Ovary (tissue), 9 donors: ENCODE data around the gene TESK2. TPM values are rescaled to one million over a fixed set of nuclear protein-coding genes. Genes with fewer than 3 reads are reported as not detected.
"Not testable (repeated sequence)": the region's sequence is repeated elsewhere in the genome, so short reads cannot be mapped to it uniquely, and the experiment has no call there.

Experiments used
- DNase-seq, 5 donors: peaks; one replicate each; pipeline ENCODE4 v3.0.0-alpha.2; 2019 to 2020
- H3K27ac ChIP-seq, 2 donors: fragments of 200-600 bp; one replicate each; pipeline versions ENCODE4 v1.5.1 to v1.8.0; 2019 to 2022
- H3K27me3 ChIP-seq: fragments of 200-600 bp; one replicate; pipeline ENCODE4 v1.8.0; 2022
- H3K36me3 ChIP-seq: fragments of 200-600 bp; sonication (generic); one replicate; pipeline ENCODE4 v1.5.1; 2019
- H3K4me1 ChIP-seq: one replicate; pipeline ENCODE4 v1.8.1; 2013; ENCODE audit warnings: mild to moderate bottlenecking, moderate library complexity; ENCODE audit not compliant: insufficient read depth
- H3K4me3 ChIP-seq: fragments of 200-600 bp; sonication (generic); one replicate; pipeline ENCODE4 v1.5.1; 2017
- H3K9me3 ChIP-seq, 2 donors: fragments of 200-600 bp in 1 of 2; sonication (generic) in 1 of 2; one replicate each; pipeline versions ENCODE4 v1.5.1 to v1.8.1; 2013 to 2019; ENCODE audit warnings: mild to moderate bottlenecking in 1 of 2, moderate library complexity in 1 of 2
- CTCF ChIP-seq, 3 donors: fragments of 450-650 bp in 2 of 3; fragments of 200-600 bp in 1 of 3; IDR thresholded peaks; one replicate each; pipeline versions ENCODE4 v1.5.1 to v1.8.0; 2016 to 2022; ENCODE audit warnings: antibody characterized with exemption in 3 of 3, mild to moderate bottlenecking in 1 of 3
- EP300 ChIP-seq: sonication (generic); formaldehyde crosslinking; IDR thresholded peaks from one replicate; pipeline ENCODE4 v1.6.1; 2017; ENCODE audit warnings: antibody characterized with exemption
- POLR2A ChIP-seq: fragments of 450-650 bp; IDR thresholded peaks from one replicate; pipeline ENCODE4 v1.6.1; 2017; ENCODE audit warnings: antibody characterized with exemption, mild to moderate bottlenecking, moderate library complexity
- WGBS, 3 donors: extraction: QIAGEN DNeasy Blood & Tissue Kit in 1 of 3; methylation state at CpG; one replicate each; pipeline versions ENCODE4 v1.1.5 to v1.1.7; 2013 to 2017; 5-methylcytosine and 5-hydroxymethylcytosine counted together
- intact Hi-C, 4 donors: fragments of 100-400 bp; cut with DNase I; formaldehyde crosslinking; loops; one replicate each; pipeline versions ENCODE4 v1.11.0 to v1.15.1; 2022 to 2023
- polyA plus RNA-seq, 2 donors: library from polyadenylated mRNA; stranded (reverse); fragments of 200-250 nt in 1 of 2; fragments of 350-450 nt in 1 of 2; fragmentation: Illumina TruSeq in 1 of 2; extraction: RNeasy Lipid Tissue Mini Kit (QIAGEN cat#74804) in 1 of 2; gene quantifications; one replicate each; pipeline ENCODE4 v1.2.3, GENCODE V29; 2013 to 2014
- total RNA-seq, 7 donors: library from RNA; depleted of rRNA in 2 of 7; stranded (reverse); fragments of >200 nt in 2 of 7; fragmentation: NEBNext Ultra II Directional in 3 of 7; extraction: Animal tissue kit (Norgen Biotek cat#: 25700) in 3 of 7; gene quantifications; one replicate each; pipeline versions ENCODE4 v1.1.0 to v1.2.4, GENCODE V29; 2016 to 2023
- donor health status: DM: no; HTN: no; CAD: no; lungs with moderate emphysema.
- donor health status: DM: no; HTN: no; CAD: no.
- donor health status: Bipolar disorder and iron deficiency.
- donor health status: DM: yes; HTN: yes; CAD: no.
- donor health status: DM: no; HTN: no; CAD: no.
- donor health status: DM: yes; HTN: yes; CAD: no.

TESK2 gene
- total and polyA plus RNA-seq, 9 donors = 6.7 to 12.5 (median 9.7) TPM

GRCh38 chr1:45516465-45516864, 25.5 kb upstream of the TESK2 start:
- no peak overlapping the region for H3K27ac ChIP-seq
- no peak for DNase-seq
- H3K27me3 ChIP-seq = no peaks in the 10 kb centered on the region
- no peaks in the 10 kb centered on the region for H3K9me3 ChIP-seq
- 80% methylated on average over 4 of the region's 4 CpGs for WGBS, 3 donors
- no peak for TF ChIP-seq CTCF (IDR thresholded peaks at IDR 0.05)
- TF ChIP-seq POLR2A = no peak
- no peak for TF ChIP-seq EP300
- intact Hi-C loops = no loop called here
- no peak overlapping the region for H3K4me3 ChIP-seq
- H3K4me1 ChIP-seq = peaks cover 12% of the 10 kb centered on the region
- no peaks in the 10 kb centered on the region for H3K36me3 ChIP-seq

- intact Hi-C loops = no loop called here
- DNase-seq = no peak
- H3K36me3 ChIP-seq = no peaks in the 10 kb centered on the region
- H3K4me1 ChIP-seq = peaks cover 12% of the 10 kb centered on the region
- H3K27me3 ChIP-seq = no peaks in the 10 kb centered on the region
- H3K9me3 ChIP-seq = no peaks in the 10 kb centered on the region
- TF ChIP-seq POLR2A (no peak), CTCF (IDR thresholded peaks at IDR 0.05) (no peak), EP300 (no peak)
- H3K4me3 ChIP-seq = no peak overlapping the region
- 42 to 51% (median 49%) methylated on average over 3 of the region's 3 CpGs for WGBS, 3 donors
- H3K27ac ChIP-seq = no peak overlapping the region
Observed at GRCh38 chr1:45516036-45516435, 25.1 kb upstream of the TESK2 start.

DNA sequence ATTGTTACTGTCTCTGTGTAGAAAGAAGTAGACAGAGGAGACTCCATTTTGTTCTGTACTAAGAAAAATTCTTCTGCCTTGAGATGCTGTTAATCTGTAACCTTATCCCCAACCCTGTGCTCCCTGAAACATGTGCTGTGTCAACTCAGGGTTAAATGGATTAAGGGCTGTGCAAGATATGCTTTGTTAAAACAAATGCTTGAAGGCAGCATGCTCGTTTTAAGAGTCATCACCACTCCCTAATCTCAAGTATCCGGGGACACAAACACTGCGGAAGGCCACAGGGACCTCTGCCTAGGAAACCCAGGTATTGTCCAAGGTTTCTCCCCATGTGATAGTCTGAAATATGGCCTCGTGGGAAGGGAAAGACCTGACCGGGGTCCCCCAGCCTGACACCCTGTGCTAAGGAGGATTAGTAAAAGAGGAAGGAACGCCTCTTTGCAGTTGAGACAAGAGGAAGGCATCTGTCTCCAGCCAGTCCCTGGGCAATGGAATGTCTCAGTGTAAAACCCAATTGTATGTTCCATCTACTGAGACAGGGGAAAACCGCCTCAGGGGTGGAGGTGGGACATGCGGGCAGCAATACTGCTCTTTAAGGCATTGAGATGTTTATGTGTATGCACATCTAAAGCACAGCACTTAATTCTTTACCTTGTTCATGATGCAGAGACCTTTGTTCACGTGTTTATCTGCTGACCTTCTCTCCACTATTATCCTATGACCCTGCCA, 22.7 kb upstream of the TESK2 start:
- H3K4me3 ChIP-seq, H3K36me3 ChIP-seq, intact Hi-C loops, DNase-seq, H3K4me1 ChIP-seq, H3K27ac ChIP-seq, H3K27me3 ChIP-seq, H3K9me3 ChIP-seq: not testable (repeated sequence)
- WGBS, 3 donors = 72 to 79% (median 73%) methylated on average over 9 of the region's 9 CpGs

DNA sequence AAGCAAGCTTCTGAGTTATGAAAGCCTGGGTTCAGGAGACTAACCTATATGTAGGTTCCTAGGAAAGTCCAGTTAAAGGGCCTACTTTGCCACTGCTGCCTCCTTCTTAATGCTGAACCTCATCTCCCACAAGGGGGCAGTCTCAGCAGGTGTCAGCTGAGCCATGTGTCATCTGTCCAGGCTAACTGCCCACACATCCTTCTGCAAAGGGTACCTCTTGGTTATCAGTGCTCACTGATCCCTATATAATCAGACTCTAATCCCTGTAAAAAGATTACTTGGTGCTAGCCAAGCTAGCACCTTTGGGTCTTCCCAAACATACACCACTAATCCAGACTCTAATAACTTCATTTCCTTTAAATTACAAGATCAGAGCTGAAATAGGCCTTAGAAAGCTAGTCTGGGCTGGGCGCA, 21.7 kb upstream of the TESK2 start:
- Histone ChIP-seq H3K9me3 (no peaks in the 10 kb centered on the region), H3K27me3 (no peaks in the 10 kb centered on the region), H3K4me3 (no peak overlapping the region), H3K27ac (no peak overlapping the region), H3K4me1 (peaks cover 6% of the 10 kb centered on the region), H3K36me3 (no peaks in the 10 kb centered on the region)
- peak in 1 of 5 donors; percentile 46 for DNase-seq
- TF ChIP-seq CTCF (IDR thresholded peaks at IDR 0.05) (peak in 1 of 3 donors; percentile 11), EP300 (no peak), POLR2A (no peak)
- WGBS, 3 donors = 94 to 97% (median 95%) methylated on average over 1 of the region's 1 CpG
- intact Hi-C loops = no loop called here

DNA sequence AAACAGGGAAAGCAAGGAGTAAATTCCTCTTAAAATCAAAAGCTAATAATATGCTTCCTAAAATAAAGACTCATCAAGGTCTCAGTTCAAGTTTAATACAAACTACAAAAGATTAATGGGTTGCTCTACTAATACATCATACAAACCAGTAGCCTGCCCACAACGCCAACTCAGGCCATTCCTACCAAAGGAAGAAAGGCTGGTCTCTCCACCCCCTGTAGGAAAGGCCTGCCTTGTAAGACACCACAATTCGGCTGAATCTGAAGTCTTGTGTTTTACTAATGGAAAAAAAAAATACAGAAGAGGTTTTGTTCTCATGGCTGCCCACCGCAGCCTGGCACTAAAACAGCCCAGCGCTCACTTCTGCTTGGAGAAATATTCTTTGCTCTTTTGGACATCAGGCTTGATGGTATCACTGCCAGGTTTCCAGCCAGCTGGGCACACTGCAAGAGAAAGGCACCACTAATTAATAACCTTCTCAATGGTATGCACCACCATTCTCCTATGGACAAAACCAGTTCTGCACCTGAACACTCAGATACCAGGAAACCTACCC, 20.1 kb upstream of the TESK2 start:
- no peak overlapping the region for H3K27ac ChIP-seq
- no peaks in the 10 kb centered on the region for H3K27me3 ChIP-seq
- H3K4me1 ChIP-seq = no peaks in the 10 kb centered on the region
- 83 to 90% (median 88%) methylated on average over 4 of the region's 4 CpGs for WGBS, 3 donors
- no peaks in the 10 kb centered on the region for H3K36me3 ChIP-seq
- no peak overlapping the region for H3K4me3 ChIP-seq
- intact Hi-C loops = no loop called here
- DNase-seq = no peak
- TF ChIP-seq CTCF (IDR thresholded peaks at IDR 0.05) (no peak), POLR2A (no peak), EP300 (no peak)
- H3K9me3 ChIP-seq = no peaks in the 10 kb centered on the region
